ENCODE data around the gene INPP5D.
"Not testable (repeated sequence)": the region's sequence is repeated elsewhere in the genome, so short reads cannot be mapped to it uniquely, and the experiment has no call there.

The INPP5D gene

GRCh38 chr2:233053928-233054784, 6.0 kb upstream of the INPP5D start:
- peak; percentile 28 for DNase-seq

DNA sequence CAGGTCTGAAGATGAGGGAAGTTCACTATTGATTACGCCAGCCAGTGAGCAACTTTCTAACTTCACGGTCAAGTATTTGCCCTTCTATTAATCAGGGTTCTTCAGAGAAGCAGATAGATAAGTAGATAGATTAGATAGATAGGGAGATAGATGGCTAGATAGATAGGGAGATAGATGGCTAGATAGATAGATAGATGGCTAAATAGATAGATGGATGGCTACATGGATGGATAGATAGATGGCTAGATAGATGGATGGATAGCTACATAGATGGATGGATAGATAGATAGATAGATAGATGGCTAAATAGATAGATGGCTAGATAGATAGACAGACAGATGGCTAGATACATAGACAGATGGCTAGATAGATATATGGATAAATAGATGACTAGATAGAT, 4.8 kb upstream of the INPP5D start:
- no peak for DNase-seq

GRCh38 chr2:233056961-233057605, 3.1 kb upstream of the INPP5D start:
- no peak for DNase-seq

- no peak for DNase-seq
Observed at GRCh38 chr2:233058717-233059546, 1.2 kb upstream of the INPP5D start.

- DNase-seq, result no peak
Observed at GRCh38 chr2:233059547-233059796, 670 bp upstream of the INPP5D start.

- DNase-seq, result no peak
Observed at GRCh38 chr2:233060501-233060979, 398 bp downstream of the INPP5D start.

GRCh38 chr2:233060980-233061590, 943 bp downstream of the INPP5D start:
- DNase-seq, result no peak

- no peak for DNase-seq
Observed at GRCh38 chr2:233061591-233062450, 1.7 kb downstream of the INPP5D start.

DNA sequence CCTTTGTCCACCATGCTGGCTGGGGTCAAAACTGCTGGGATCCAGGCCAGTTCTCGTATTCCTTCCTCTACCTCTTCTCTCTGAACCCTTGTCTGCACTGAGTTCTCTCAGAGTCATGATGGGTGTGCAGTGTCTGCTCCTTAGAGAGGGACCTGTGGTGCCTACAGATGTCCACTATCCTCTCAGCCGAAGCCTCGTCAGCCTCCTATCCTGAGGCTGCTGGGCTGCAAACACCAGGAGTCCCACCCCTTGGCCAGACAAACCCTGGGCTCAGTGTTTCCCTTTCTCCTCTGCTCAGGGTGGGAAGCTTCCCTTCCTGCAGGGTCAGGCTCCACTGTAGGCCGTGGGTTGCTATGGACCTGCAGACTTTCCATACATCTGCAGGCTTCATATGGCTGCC, 2.3 kb downstream of the INPP5D start:
- DNase-seq, result no peak

- DNase-seq, result no peak
Observed at GRCh38 chr2:233062946-233063268, 2.8 kb downstream of the INPP5D start.

DNA sequence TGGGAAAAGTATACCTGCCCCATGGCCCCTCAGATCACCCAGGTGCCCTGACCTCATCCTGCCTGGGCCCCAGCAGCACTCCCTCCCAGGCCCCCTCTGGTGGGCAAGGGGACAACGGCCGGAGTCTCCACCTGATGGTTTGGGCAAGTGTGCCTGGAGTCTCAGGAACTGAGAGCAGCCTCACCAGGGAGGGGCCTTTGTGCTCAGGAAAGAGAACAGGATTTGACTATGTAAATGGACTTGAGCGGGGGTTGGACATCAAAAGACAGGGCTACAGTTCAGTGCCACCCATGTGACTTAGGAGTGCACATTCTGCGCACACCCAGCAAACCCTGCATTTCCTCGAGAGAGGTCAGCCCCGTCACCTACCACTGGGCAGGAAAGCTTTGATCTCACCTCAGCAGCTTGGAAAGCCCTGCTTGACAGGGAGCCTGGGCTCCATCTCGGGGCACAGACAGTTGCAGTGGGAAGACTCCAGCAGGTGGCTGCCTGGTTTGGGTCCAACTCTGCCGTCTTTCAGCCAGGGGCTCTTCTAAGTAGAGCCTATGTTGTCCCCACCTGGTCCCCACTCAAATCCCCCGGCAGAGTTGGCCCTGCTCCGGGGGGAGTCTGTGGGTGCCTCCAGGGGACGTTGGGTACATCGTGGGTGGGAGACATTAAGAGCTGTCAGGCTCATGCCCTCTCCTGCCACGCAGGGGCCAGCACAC, 3.3 kb downstream of the INPP5D start:
- no peak for DNase-seq

DNA sequence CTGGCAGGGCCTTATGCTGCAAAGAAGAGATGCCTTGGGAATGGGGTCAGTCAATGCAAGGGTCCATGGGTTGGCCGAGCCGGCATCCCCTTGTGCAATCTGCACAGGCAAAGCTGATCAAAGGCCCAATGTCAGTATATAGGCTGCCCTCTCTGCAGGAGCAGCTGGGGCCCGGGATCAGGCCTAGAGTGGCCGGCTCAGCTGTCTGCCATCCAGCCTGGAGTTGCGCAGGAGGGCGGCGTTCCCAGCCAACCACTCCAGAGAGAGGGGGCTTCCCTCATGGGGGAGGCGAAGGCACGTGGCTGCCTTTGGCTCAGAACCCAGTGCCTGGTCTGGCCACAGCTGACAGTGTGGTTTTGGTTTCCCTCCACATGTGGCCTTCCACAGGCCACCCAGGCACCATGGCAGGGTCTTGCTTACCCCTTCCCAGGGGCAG, 3.9 kb downstream of the INPP5D start:
- DNase-seq, result no peak

GRCh38 chr2:233064530-233065199, 4.5 kb downstream of the INPP5D start:
- no peak for DNase-seq

GRCh38 chr2:233065200-233065589, 5.1 kb downstream of the INPP5D start:
- DNase-seq, result not testable (repeated sequence)

- DNase-seq, result no peak
Observed at GRCh38 chr2:233065954-233066470, 5.9 kb downstream of the INPP5D start.

- no peak for DNase-seq
Observed at GRCh38 chr2:233068762-233069418, 8.7 kb downstream of the INPP5D start.

GRCh38 chr2:233072838-233073237, 12.7 kb downstream of the INPP5D start:
- DNase-seq, result no peak

DNA sequence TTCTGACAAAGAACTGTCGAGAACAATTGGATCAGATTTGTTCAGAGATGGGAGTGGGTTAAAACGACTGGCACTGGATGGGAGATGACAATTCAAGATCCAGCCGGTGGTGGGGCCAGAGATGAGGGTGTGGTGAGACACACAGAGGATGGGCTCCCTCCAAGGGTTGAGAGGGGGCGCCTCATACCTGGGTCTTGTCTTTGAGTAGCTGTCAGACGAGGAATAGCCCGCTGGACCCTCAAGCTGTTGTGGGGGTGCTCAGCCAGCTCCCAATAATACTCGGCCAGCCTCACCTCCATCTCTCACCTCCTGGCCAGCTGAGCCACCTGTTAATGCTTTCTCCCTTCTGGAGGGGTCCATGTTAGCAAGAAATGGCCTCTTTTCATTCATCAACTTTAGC, 14.0 kb downstream of the INPP5D start:
- no peak for DNase-seq

- no peak for DNase-seq
Observed at GRCh38 chr2:233075141-233075965, 15.2 kb downstream of the INPP5D start.

All from fibroblast of skin of abdomen (primary cell).